GM12891 (cell line): Measurements from ENCODE around the gene DNAH8.

Source experiments
- POLR2A ChIP-seq: IDR thresholded peaks from 2 replicates; pipeline ENCODE4 v1.6.1; 2011; ENCODE audit warnings: low read depth, low read length, control low read depth
- POLR2AphosphoS5 ChIP-seq: IDR thresholded peaks from 2 replicates; pipeline ENCODE4 v1.6.1; 2011; ENCODE audit warnings: low read depth, low read length, control low read depth
- SPI1 ChIP-seq: IDR thresholded peaks from 2 replicates; pipeline ENCODE4 v1.6.1; 2011; ENCODE audit warnings: low read depth, low read length, control low read depth
- TAF1 ChIP-seq: IDR thresholded peaks from 2 replicates; pipeline ENCODE4 v1.6.1; 2011; ENCODE audit warnings: low read depth, low read length, control low read depth

DNA sequence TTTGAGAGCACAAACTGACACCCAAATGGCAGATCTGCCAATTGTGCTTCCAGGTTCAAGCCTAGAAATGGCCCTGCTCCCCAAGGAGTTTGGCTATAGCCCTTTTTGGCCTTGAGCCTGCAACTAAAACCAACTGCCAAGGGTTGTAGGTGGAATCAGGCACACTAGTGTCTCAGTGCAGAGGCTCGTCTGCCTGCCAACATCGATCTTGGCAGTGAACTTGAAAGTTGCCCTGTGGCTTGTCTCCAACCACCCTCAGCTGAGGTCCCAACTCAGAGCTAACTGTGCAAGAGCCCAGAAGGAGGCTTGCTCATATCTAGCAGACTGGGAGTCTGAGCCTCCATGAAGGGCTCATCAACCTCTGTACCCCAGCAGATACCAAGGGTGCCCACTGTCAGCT lies 240.8 kb downstream of the DNAH8 start:
- TF ChIP-seq TAF1: no peak
- TF ChIP-seq POLR2AphosphoS5: no peak
- no peak for TF ChIP-seq SPI1
- TF ChIP-seq POLR2A: no peak
